HG03457 (cell line): ENCODE measurements around the gene TSGA10.
"Not testable (repeated sequence)": the region's sequence is repeated elsewhere in the genome, so short reads cannot be mapped to it uniquely, and the experiment has no call there.

ENCODE experiments used
- ATAC-seq: cut with Tn5 transposase; IDR thresholded peaks from one replicate; pipeline ENCODE4 v1.9.1; 2021; ENCODE audit warnings: moderate number of reproducible peaks; ENCODE audit not compliant: unreplicated experiment

Gene TSGA10

GRCh38 chr2:99079226-99079625 is 75.5 kb downstream of the TSGA10 start:
- no peak for ATAC-seq

- ATAC-seq = no peak
Observed at GRCh38 chr2:99072551-99072950, 82.2 kb downstream of the TSGA10 start.

DNA sequence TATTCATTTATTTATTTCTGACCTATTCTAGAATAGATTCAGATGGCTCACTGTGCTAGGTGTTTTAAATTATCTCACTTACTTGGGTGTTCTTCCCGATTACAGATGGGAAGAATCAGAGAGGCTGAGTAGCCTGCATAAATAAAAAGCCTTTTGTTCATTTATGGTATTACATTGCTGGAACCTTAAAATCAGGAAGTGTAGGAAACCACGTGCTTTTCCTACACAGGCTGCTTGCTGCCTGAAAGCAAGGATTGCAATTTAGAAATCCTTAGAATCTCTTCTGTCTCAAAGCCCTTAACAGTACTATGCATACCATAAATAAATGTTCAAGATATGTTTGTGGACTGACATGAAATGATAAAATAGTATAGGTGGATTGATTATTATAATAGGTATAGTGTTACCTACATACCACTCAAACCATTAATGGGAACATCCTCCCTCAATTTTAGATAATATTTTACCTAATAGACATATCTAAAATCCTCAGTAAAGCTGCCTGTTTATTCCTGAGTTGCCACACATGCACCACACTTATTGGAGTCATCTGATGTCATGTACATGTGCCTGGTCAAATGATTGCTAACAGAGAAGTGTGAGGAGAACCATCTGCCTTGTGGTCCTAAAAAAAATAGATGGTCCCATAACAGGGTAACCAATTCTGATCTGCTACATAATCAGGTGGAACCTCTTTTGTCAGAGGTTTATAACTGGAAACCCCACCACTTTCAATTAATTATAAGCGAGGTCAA is 86.7 kb downstream of the TSGA10 start:
- ATAC-seq = no peak

GRCh38 chr2:99066075-99066958 is 88.4 kb downstream of the TSGA10 start:
- peak; percentile 96 for ATAC-seq

DNA sequence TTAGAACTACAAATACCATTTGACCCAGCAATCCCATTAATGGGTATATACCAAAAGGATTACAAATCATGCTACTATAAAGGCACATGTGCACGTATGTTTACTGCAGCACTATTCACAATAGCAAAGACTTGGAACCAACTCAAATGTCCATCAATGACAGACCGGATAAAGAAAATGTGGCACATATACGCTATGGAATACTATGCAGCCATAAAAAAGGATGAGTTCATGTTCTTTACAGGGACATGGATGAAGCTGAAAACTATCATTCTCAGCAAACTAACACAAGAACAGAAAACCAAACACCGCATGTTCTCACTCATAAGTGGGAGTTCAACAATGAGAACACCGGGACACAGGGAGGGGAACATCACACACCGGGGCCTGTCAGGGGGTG is 105.6 kb downstream of the TSGA10 start:
- not testable (repeated sequence) for ATAC-seq

DNA sequence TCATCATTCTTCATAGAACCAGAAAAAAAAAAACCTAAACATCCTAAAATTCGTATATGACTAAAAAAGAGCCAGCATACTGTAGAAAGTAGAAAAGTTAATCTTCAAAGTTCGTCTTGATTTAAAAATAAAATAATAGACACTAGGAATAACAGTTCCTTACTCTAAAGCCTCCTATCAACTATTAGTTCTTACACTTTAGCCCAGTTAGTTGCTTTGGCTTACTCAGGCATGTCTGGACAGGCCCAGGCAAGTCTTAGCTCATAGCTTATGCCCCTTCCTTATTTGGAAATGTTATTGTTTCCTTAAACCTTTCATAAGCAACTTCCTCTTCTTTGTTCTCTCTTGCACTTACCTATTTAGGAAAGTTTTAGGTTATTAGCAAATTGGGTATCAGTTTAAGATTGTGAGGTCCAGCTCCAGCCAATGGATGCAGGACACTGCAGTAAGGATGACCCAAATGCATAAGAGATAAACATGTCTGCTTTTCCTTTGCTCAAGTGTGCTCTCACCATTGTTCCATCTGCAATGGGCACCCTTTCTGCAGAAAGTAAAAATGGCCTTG is 113.9 kb downstream of the TSGA10 start:
- ATAC-seq = not testable (repeated sequence)

GRCh38 chr2:99035920-99036319 is 118.8 kb downstream of the TSGA10 start:
- ATAC-seq = no peak

- no peak for ATAC-seq
Observed at GRCh38 chr2:99032786-99033185, 122.0 kb downstream of the TSGA10 start.

GRCh38 chr2:99032001-99032400 is 122.7 kb downstream of the TSGA10 start:
- ATAC-seq = no peak

GRCh38 chr2:99031481-99031880 is 123.3 kb downstream of the TSGA10 start:
- ATAC-seq = no peak

DNA sequence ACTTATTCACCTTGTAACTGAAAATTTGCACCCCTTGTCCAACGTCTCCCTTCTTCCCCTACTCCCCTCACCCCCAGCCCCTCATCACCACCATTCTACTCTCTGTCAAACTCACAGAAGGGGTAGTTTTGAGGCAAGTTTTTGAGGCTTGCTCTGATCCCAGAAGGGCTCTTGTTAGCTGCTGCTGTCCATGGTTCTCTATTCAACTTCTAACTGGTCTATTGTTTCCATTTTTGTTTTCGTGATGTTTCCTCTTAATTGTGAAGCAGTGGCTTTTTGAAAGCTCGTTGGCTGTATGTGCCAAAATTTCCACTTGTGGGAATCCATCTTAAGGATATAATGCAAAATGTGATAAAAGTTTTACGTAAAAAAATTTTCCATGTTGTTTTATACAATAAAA is 126.2 kb downstream of the TSGA10 start:
- ATAC-seq = no peak

DNA sequence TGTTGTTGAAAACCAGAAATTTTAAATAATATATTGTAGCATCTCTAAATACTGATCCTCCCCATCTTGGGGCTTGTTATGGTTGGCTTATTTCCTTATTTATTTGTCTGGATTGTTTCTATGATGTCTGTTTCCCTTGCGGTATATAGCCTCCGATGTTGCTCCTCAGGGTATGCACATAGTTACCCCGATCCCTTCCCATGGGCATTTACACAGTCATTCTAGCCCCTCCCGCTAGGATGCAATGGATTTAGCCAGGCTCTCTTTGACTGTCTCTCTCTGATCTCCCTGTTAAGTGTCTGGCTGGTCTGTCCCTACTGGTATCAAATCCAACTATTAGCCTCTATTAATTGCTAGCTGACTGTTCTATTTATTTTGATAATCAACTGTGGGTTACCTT is 126.9 kb downstream of the TSGA10 start:
- no peak for ATAC-seq

DNA sequence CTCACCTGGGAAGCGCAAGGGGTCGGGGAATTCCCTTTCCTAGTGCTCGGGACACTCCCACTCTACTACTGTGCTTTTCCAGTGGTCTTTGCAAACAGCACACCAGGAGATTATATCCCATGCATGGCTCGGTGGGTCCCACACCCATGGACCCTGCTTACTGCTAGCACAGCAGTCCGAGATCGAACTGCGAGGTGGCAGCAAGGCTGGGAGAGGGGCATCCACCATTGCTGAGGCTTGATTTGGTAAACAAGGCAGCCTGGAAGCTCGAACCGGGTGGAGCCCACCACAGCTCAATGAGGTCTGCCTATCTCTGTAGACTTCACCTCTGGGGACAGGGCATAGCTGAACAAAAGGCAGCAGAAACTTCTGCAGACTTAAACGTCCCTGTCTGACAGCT is 154.0 kb downstream of the TSGA10 start:
- no peak for ATAC-seq

GRCh38 chr2:98988695-98989094 is 166.0 kb downstream of the TSGA10 start:
- not testable (repeated sequence) for ATAC-seq

DNA sequence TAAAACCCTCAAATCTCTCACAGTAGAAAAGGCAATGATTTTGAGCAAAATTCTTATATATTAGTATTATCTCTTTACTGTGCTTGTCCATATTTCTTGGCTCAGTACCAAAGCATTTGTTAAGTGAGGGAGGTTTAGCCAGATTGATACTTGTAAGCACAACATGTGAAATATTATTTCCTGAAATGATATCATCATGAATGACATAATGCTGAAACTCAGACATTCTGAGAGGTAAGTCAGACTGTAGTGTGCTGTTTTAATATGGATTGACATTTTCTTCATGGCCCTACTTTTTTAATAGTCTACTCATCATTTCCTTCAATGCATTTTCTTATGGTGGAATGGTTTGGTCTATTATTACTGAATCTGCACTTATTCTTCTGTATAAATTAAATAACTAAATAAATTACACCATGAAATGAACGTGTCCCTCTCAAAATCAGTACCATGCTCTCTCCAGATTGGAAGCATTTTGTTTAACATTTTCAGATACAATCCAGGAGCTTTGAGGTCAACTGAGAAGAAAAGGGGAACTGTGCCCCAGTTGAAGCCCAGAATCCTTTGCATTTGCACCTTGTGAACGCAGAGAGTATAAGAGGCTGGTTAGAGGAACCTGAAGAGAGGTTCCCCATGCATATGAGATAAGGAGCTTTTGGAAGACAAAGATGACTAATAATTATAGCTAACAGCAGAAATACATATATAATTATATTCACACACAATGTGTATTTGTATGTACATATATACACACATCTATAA is 168.7 kb downstream of the TSGA10 start:
- ATAC-seq = no peak

DNA sequence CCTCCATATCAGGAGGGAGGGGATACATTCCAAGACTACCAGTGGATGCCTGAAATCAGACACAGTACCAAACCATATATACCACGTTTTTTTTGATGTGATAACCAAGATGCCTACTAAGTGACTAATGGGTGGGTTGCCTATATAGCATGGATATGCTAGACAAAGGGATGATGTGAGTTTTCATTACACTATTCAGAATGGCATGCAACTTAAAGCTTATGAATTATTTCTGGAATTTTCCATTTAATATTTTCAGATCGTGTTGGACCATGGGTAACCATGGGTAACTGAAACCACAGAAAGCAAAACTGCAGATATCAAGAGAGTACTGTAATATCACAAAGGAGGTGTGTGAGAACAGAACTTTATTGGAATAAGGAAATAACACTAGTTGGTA is 179.1 kb downstream of the TSGA10 start:
- no peak for ATAC-seq

- no peak for ATAC-seq
Observed at GRCh38 chr2:98972582-98973167, 182.1 kb downstream of the TSGA10 start.

GRCh38 chr2:98959810-98960507 is 194.8 kb downstream of the TSGA10 start:
- ATAC-seq = no peak

- no peak for ATAC-seq
Observed at GRCh38 chr2:98952966-98953365, 201.8 kb downstream of the TSGA10 start.
